Measurements from ENCODE around the gene COG1. TPM values are rescaled to one million over a fixed set of nuclear protein-coding genes. Genes with fewer than 3 reads are reported as not detected.

The COG1 gene
- total and polyA plus RNA-seq, 7 donors, result 17.5 to 33.5 (median 19.2) TPM

DNA sequence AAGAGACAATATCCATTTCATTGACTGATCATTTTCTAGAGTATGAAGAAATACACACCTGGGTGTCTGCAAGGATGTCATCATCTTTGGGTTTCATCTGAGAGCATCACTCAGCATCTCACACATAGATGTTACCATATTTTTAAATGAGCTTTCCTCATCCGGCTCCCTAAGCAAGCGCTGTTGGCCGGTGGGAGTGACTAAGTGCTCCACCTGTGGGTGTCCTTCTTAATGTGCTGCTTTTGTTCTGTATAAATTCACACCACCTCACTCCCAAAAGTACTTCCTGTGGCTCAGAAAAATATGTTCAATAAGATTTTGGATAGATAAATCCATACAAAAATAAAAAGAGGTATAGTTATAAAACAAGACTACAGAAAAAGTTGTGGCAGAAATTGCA, 20.6 kb upstream of the COG1 start:
- H3K27me3 ChIP-seq, result peaks cover 0 to 29% (median 1%) of the 10 kb centered on the region in 3 donors
- no peak overlapping the region for H3K4me3 ChIP-seq
- no peaks in the 10 kb centered on the region for H3K9me3 ChIP-seq
- no peak overlapping the region for H3K27ac ChIP-seq
- H3K4me1 ChIP-seq, result no peaks in the 10 kb centered on the region
- no peaks in the 10 kb centered on the region for H3K36me3 ChIP-seq
- no peak for DNase-seq
- 84 to 91% methylated on average over 3 of the region's 3 CpGs for WGBS, 2 donors
- intact Hi-C loops (cut with DNase I), result no loop called here
- TF ChIP-seq, protein P1, sequence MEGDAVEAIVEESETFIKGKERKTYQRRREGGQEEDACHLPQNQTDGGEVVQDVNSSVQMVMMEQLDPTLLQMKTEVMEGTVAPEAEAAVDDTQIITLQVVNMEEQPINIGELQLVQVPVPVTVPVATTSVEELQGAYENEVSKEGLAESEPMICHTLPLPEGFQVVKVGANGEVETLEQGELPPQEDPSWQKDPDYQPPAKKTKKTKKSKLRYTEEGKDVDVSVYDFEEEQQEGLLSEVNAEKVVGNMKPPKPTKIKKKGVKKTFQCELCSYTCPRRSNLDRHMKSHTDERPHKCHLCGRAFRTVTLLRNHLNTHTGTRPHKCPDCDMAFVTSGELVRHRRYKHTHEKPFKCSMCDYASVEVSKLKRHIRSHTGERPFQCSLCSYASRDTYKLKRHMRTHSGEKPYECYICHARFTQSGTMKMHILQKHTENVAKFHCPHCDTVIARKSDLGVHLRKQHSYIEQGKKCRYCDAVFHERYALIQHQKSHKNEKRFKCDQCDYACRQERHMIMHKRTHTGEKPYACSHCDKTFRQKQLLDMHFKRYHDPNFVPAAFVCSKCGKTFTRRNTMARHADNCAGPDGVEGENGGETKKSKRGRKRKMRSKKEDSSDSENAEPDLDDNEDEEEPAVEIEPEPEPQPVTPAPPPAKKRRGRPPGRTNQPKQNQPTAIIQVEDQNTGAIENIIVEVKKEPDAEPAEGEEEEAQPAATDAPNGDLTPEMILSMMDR (IDR thresholded peaks at IDR 0.05), result no peak
- TF ChIP-seq POLR2AphosphoS5 (IDR thresholded peaks at IDR 0.05) (no peak), POLR2A (IDR thresholded peaks at IDR 0.05) (no peak), EP300 (IDR thresholded peaks at IDR 0.05) (no peak)

DNA sequence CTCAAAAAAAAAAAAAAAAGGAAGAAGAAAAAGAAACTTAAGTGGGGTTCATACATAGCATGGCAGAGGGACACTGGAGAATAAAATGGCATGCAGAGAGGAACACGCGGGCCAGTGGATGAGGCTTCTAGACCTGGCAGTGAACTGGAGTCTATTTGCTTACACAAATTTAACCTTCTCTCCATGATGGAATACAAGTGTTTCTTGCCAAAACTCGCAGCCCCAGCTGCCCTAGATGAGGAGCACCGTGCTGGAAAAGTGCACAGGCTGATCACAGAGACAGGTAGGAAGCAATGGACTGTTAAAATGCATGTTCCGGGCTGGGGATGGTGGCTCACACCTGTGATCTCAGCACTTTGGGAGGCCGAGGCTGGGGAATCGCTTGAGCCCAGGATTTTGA, 18.7 kb upstream of the COG1 start:
- Histone ChIP-seq H3K4me1 (no peaks in the 10 kb centered on the region), H3K36me3 (no peaks in the 10 kb centered on the region), H3K9me3 (no peaks in the 10 kb centered on the region), H3K4me3 (no peak overlapping the region), H3K27me3 (peaks cover 0 to 10% (median 0%) of the 10 kb centered on the region in 3 donors), H3K27ac (no peak overlapping the region)
- 83 to 92% methylated on average over 7 of the region's 7 CpGs for WGBS, 2 donors
- no peak for DNase-seq
- intact Hi-C loops (cut with DNase I), result no loop called here
- TF ChIP-seq, protein P1 (IDR thresholded peaks at IDR 0.05), result no peak
- no peak for TF ChIP-seq POLR2AphosphoS5 (IDR thresholded peaks at IDR 0.05)

DNA sequence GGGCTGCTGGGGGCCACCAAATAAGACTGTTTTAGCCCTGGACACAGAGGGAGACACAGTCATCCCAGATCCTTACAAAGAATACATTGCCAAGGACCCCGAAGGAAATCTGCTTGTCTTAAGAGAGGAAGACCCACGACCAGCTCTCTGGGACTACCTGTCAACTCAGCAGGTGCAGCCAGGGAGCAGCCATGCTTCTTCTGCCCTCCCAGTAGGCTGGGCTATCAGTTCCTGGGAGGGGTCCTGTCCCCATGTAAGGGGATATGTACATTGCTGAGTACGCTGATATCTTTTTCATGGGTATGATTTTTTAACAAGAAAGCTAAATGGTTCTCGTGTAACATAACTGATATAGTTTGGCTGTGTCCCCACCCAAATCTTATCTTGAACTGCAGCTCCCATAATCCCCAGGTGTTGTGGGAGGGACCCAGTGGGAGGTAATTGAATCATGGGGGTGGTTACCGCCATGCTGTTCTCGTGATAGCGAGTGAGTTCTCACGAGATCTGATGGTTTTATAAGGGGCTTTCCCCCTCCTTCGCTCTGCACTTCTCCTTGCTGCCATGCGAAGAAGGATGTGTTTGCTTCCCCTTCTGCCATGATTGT, 16.8 kb upstream of the COG1 start:
- 88 to 90% methylated on average over 10 of the region's 10 CpGs for WGBS, 2 donors
- no peak for TF ChIP-seq EP300 (IDR thresholded peaks at IDR 0.05)
- TF ChIP-seq POLR2AphosphoS5 (IDR thresholded peaks at IDR 0.05), result no peak
- no peak for TF ChIP-seq POLR2A (IDR thresholded peaks at IDR 0.05)
- TF ChIP-seq, protein P1 (IDR thresholded peaks at IDR 0.05), result no peak

DNA sequence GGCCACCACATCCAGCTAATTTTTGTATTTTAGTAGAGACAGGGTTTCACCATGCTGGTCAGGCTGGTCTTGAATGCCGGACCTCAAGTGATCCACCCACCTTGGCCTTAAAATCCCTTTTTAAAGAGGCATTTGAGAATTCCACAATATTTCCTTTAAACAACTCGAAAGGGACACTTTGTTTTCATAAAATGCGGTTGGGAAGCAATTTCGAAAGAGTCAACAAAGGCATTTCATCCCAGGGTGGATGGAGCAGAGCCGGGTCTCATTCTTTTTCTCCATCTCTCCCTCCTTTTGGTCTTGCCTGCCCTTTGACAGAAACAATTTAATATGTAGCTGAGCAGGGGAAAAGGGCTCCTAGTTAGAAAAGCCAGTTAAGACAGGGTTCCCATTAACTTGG, 13.5 kb upstream of the COG1 start:
- TF ChIP-seq POLR2A (IDR thresholded peaks at IDR 0.05) (no peak), POLR2AphosphoS5 (IDR thresholded peaks at IDR 0.05) (no peak), EP300 (IDR thresholded peaks at IDR 0.05) (no peak)
- TF ChIP-seq, protein P1 (IDR thresholded peaks at IDR 0.05), result no peak
- 80 to 88% methylated on average over 5 of the region's 5 CpGs for WGBS, 2 donors
- no peak for DNase-seq
- intact Hi-C loops (cut with DNase I), result no loop called here
- Histone ChIP-seq H3K4me1 (no peaks in the 10 kb centered on the region), H3K27me3 (no peaks in the 10 kb centered on the region), H3K4me3 (no peak overlapping the region), H3K27ac (no peak overlapping the region), H3K9me3 (no peaks in the 10 kb centered on the region), H3K36me3 (no peaks in the 10 kb centered on the region)

More for the DNA sequence above, 16.8 kb upstream of the COG1 start:
- Histone ChIP-seq H3K27me3 (no peaks in the 10 kb centered on the region), H3K4me1 (no peaks in the 10 kb centered on the region), H3K4me3 (no peak overlapping the region), H3K36me3 (no peaks in the 10 kb centered on the region), H3K9me3 (no peaks in the 10 kb centered on the region), H3K27ac (no peak overlapping the region)
- intact Hi-C loops (cut with DNase I), result no loop called here
- DNase-seq, result no peak

DNA sequence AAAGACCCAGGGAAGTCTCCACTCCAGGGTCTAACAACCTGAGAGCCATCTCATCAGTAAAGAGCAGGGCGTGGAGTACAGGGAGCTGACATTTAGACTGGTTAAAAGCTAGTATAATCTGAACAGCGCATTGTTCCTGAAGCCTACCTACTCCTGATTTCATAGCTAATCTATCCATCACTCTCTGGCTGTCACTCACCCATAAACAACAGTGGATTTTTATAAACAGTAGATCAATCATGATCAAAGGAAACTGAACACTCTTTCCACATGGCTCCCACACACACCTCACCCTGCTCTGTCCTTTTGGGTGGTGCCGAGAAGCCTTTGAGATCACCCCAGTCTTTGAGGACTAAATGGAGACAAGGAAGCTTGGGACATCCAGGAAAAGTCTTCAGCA, 13.0 kb upstream of the COG1 start:
- Histone ChIP-seq H3K36me3 (no peaks in the 10 kb centered on the region), H3K27ac (no peak overlapping the region), H3K27me3 (no peaks in the 10 kb centered on the region), H3K9me3 (no peaks in the 10 kb centered on the region), H3K4me1 (no peaks in the 10 kb centered on the region), H3K4me3 (no peak overlapping the region)
- 55 to 78% methylated on average over 3 of the region's 3 CpGs for WGBS, 2 donors
- intact Hi-C loops (cut with DNase I), result no loop called here
- no peak for TF ChIP-seq EP300 (IDR thresholded peaks at IDR 0.05)
- no peak for TF ChIP-seq POLR2AphosphoS5 (IDR thresholded peaks at IDR 0.05)
- TF ChIP-seq POLR2A (IDR thresholded peaks at IDR 0.05), result no peak
- TF ChIP-seq, protein P1 (IDR thresholded peaks at IDR 0.05), result no peak
- DNase-seq, result no peak

Data from sigmoid colon (tissue), 7 donors.